K562 (cell line): ENCODE results near the gene USP48. TPM values are rescaled to one million over a fixed set of nuclear protein-coding genes. Genes with fewer than 3 reads are reported as not detected.
A peak's percentile ranks its signal among the peaks of the same experiment; 100 is the strongest.

Experiments used
- ASH1L ChIP-seq: fragments of 450-650 bp; IDR thresholded peaks from 2 replicates; pipeline ENCODE4 v1.6.1; 2018; ENCODE audit warnings: borderline replicate concordance, mild to moderate bottlenecking, low read depth; ENCODE audit not compliant: partially characterized antibody
- ATF6 ChIP-seq: sonication (generic); formaldehyde crosslinking; IDR thresholded peaks from 2 replicates; pipeline ENCODE4 v1.4.0; 2020; ENCODE audit warnings: mild to moderate bottlenecking, missing genetic modification reagents
- CREM ChIP-seq: IDR thresholded peaks from 2 replicates; pipeline ENCODE4 v1.6.1; 2014; ENCODE audit warnings: antibody characterized with exemption, low read depth
- HNRNPLL ChIP-seq: fragments of 200-400 bp; formaldehyde crosslinking; IDR thresholded peaks from 2 replicates; pipeline ENCODE4 v1.6.1; 2017; ENCODE audit warnings: low read length, low read depth, mild to moderate bottlenecking; ENCODE audit not compliant: poor library complexity, severe bottlenecking
- NFIX ChIP-seq: fragments of 250-450 bp; sonication (Bioruptor Pico); IDR thresholded peaks from 2 replicates; pipeline ENCODE4 v1.4.0; 2020; ENCODE audit warnings: low read depth, mild to moderate bottlenecking, moderate library complexity
- PBX2 ChIP-seq, 2 experiments: IDR thresholded peaks in 1 of 2; conservative IDR thresholded peaks in 1 of 2; 2 replicates each; pipeline ENCODE4 v1.6.1; 2016; ENCODE audit warnings: low read depth in 2 of 2, mild to moderate bottlenecking in 1 of 2, missing compliant biosample characterization in 1 of 2, missing genetic modification characterization in 1 of 2, moderate library complexity in 1 of 2
- PREB ChIP-seq: sonication (generic); formaldehyde crosslinking; IDR thresholded peaks from 2 replicates; pipeline ENCODE4 v1.8.1; 2023; ENCODE audit warnings: mild to moderate bottlenecking, missing genetic modification reagents
- RAD51 ChIP-seq: fragments of 450-650 bp; IDR thresholded peaks from 2 replicates; pipeline ENCODE4 v1.7.1; 2016; ENCODE audit warnings: low read depth, mild to moderate bottlenecking, borderline replicate concordance
- SFPQ ChIP-seq: fragments of 200-400 bp; formaldehyde crosslinking; IDR thresholded peaks from 2 replicates; pipeline ENCODE4 v1.6.1; 2017; ENCODE audit warnings: mild to moderate bottlenecking, low read depth, low read length, moderate library complexity
- SMAD1 ChIP-seq: fragments of 150-350 bp; IDR thresholded peaks from 2 replicates; pipeline ENCODE4 v1.6.1; 2014; ENCODE audit warnings: low read length, low read depth; ENCODE audit not compliant: partially characterized antibody
- ZBTB1 ChIP-seq: sonication (generic); formaldehyde crosslinking; IDR thresholded peaks from 2 replicates; pipeline ENCODE4 v1.8.1; 2023; ENCODE audit warnings: missing genetic modification reagents, low read depth, mild to moderate bottlenecking, borderline replicate concordance
- ZNF592 ChIP-seq: fragments of 450-650 bp; IDR thresholded peaks from 2 replicates; pipeline ENCODE4 v1.6.1; 2017; ENCODE audit warnings: antibody characterized with exemption, mild to moderate bottlenecking
- polyA plus RNA-seq, 8 experiments: library from polyadenylated mRNA; depleted of rRNA in 4 of 8; stranded (reverse) in 5 of 8; unstranded in 3 of 8; fragments of >200 nt; fragmentation: Nextera tagmentation in 2 of 8; fragmentation: Illumina TruSeq in 1 of 8; extraction: Ambion mirVana in 2 of 8; extraction: Trizol in 1 of 8; gene quantifications; 2 replicates each; pipeline versions ENCODE4 v1.2.1 to v1.2.3, GENCODE V29; 2011 to 2014; ENCODE audit warnings: inconsistent platforms in 1 of 8, missing spikeins in 1 of 8
- total RNA-seq, 7 experiments: library from RNA; depleted of rRNA in 6 of 7; stranded (reverse); fragments of >200 nt in 6 of 7; fragmentation: Illumina TruSeq in 2 of 7; extraction: Trizol in 2 of 7; gene quantifications; 2 replicates each; pipeline versions ENCODE4 v1.2.1 to v1.2.3, GENCODE V29; 2011 to 2021; ENCODE audit warnings: low replicate concordance in 1 of 7

Gene USP48
- total and polyA plus RNA-seq, 9 of the 15 experiments (the other 6 are each of a cell fraction or from before 2014, with no cell fraction given) = 23.3 to 123 (median 106) TPM

GRCh38 chr1:21782868-21783678 lies at the start of gene USP48 (continued):
- TF ChIP-seq ZNF592 = 0 out of 2 replicates have a peak, but pooled peaks have one; percentile 74
- TF ChIP-seq ASH1L = peak; percentile 72
- 0 out of 2 replicates have a peak, but pooled peaks have one; percentile 5 for TF ChIP-seq RAD51
- peak; percentile 98 for TF ChIP-seq CREM
- no peak for TF ChIP-seq PREB
- no peak for TF ChIP-seq ATF6 (CRISPR knock-in tag)
- TF ChIP-seq NFIX = no peak
- TF ChIP-seq ZBTB1 = peak; percentile 97
- TF ChIP-seq HNRNPLL = peak; percentile 90
- TF ChIP-seq SMAD1 = peak; percentile 94
- TF ChIP-seq SFPQ = no peak
- no peak for TF ChIP-seq PBX2 (CRISPR knock-in tag; IDR thresholded peaks at IDR 0.05; ENCODE audit: low read depth)
- TF ChIP-seq PBX2 (tag; conservative IDR thresholded peaks at IDR 0.05; ENCODE audit: low read depth) = no peak
